Endothelial cell (in vitro differentiated cells): Measurements from ENCODE around the gene DDX39A. TPM values are rescaled to one million over a fixed set of nuclear protein-coding genes. Genes with fewer than 3 reads are reported as not detected.

Source experiments
- DNase-seq: peaks from one replicate; pipeline ENCODE4 v3.0.0; 2021; ENCODE audit warnings: low spot score
- H3K27ac Mint-ChIP-seq: one replicate; pipeline ENCODE4 v1.8.0; 2021; ENCODE audit warnings: mixed read lengths, inconsistent platforms; ENCODE audit not compliant: unreplicated experiment
- H3K27me3 Mint-ChIP-seq: one replicate; pipeline ENCODE4 v1.8.0; 2021; ENCODE audit warnings: mild to moderate bottlenecking, moderate library complexity, mixed read lengths, inconsistent platforms; ENCODE audit not compliant: unreplicated experiment
- H3K36me3 Mint-ChIP-seq: one replicate; pipeline ENCODE4 v1.8.0; 2021; ENCODE audit warnings: mild to moderate bottlenecking, low read depth, mixed read lengths, inconsistent platforms; ENCODE audit not compliant: unreplicated experiment
- H3K4me1 Mint-ChIP-seq: one replicate; pipeline ENCODE4 v1.8.0; 2021; ENCODE audit warnings: mild to moderate bottlenecking, mixed read lengths, inconsistent platforms; ENCODE audit not compliant: unreplicated experiment
- H3K4me3 Mint-ChIP-seq: one replicate; pipeline ENCODE4 v1.8.0; 2021; ENCODE audit warnings: mild to moderate bottlenecking, mixed read lengths, inconsistent platforms; ENCODE audit not compliant: unreplicated experiment
- H3K9me3 Mint-ChIP-seq: one replicate; pipeline ENCODE4 v1.8.0; 2021; ENCODE audit warnings: mixed read lengths, inconsistent platforms; ENCODE audit not compliant: unreplicated experiment
- CTCF ChIP-seq: fragments of 200-600 bp; sonication (generic); IDR thresholded peaks from one replicate; pipeline ENCODE4 v1.5.0; 2021; ENCODE audit warnings: antibody characterized with exemption; ENCODE audit not compliant: unreplicated experiment
- total RNA-seq: library from RNA; stranded (reverse); fragmentation: NEBNext Ultra II Directional; extraction: Animal tissue kit (Norgen Biotek cat#: 25700); gene quantifications from one replicate; pipeline ENCODE4 v1.2.1, GENCODE V29; 2021; ENCODE audit not compliant: unreplicated experiment

DDX39A gene
- total RNA-seq, 1 donor from 2014 or later: 81.1 TPM

GRCh38 chr19:14394167-14394566 lies 25.0 kb downstream of the DDX39A start:
- no peaks in the 10 kb centered on the region for H3K4me1 Mint-ChIP-seq
- H3K36me3 Mint-ChIP-seq: no peaks in the 10 kb centered on the region
- no peak for DNase-seq
- H3K27ac Mint-ChIP-seq: no peak overlapping the region
- H3K4me3 Mint-ChIP-seq: no peak overlapping the region
- peaks cover 4% of the 10 kb centered on the region for H3K27me3 Mint-ChIP-seq
- TF ChIP-seq CTCF: no peak
- no peaks in the 10 kb centered on the region for H3K9me3 Mint-ChIP-seq

- H3K27me3 Mint-ChIP-seq: peaks cover 4% of the 10 kb centered on the region
- H3K27ac Mint-ChIP-seq: no peak overlapping the region
- peak overlapping the region; percentile 50 for H3K4me3 Mint-ChIP-seq
- no peaks in the 10 kb centered on the region for H3K4me1 Mint-ChIP-seq
- H3K9me3 Mint-ChIP-seq: no peaks in the 10 kb centered on the region
- DNase-seq: no peak
- no peak for TF ChIP-seq CTCF
- H3K36me3 Mint-ChIP-seq: no peaks in the 10 kb centered on the region
Observed at GRCh38 chr19:14393329-14393728, 25.8 kb downstream of the DDX39A start.

- Mint-ChIP-seq H3K4me3 (no peak overlapping the region), H3K9me3 (no peaks in the 10 kb centered on the region), H3K27me3 (peaks cover 2% of the 10 kb centered on the region), H3K4me1 (no peaks in the 10 kb centered on the region), H3K27ac (no peak overlapping the region), H3K36me3 (no peaks in the 10 kb centered on the region)
- TF ChIP-seq CTCF: no peak
- no peak for DNase-seq
Observed at GRCh38 chr19:14391156-14391821, 27.9 kb downstream of the DDX39A start.

- no peak overlapping the region for H3K27ac Mint-ChIP-seq
- H3K4me3 Mint-ChIP-seq: no peak overlapping the region
- H3K27me3 Mint-ChIP-seq: peaks cover 2% of the 10 kb centered on the region
- DNase-seq: no peak
- H3K36me3 Mint-ChIP-seq: no peaks in the 10 kb centered on the region
- TF ChIP-seq CTCF: no peak
- no peaks in the 10 kb centered on the region for H3K9me3 Mint-ChIP-seq
- no peaks in the 10 kb centered on the region for H3K4me1 Mint-ChIP-seq
Observed at GRCh38 chr19:14390548-14390947, 28.6 kb downstream of the DDX39A start.

- Mint-ChIP-seq H3K27ac (no peak overlapping the region), H3K36me3 (peaks cover 3% of the 10 kb centered on the region), H3K27me3 (no peaks in the 10 kb centered on the region), H3K4me1 (peaks cover 7% of the 10 kb centered on the region), H3K4me3 (no peak overlapping the region), H3K9me3 (no peaks in the 10 kb centered on the region)
- TF ChIP-seq CTCF: no peak
- no peak for DNase-seq
Observed at GRCh38 chr19:14385492-14385891, 33.6 kb downstream of the DDX39A start.
